Neutrophil (primary cell): ENCODE results near the gene OR5L2.
"Not testable (repeated sequence)": the region's sequence is repeated elsewhere in the genome, so short reads cannot be mapped to it uniquely, and the experiment has no call there.

Experiments used
- H3K27ac ChIP-seq: fragments of 200-600 bp; sonication (generic); 2 replicates; pipeline ENCODE4 v1.5.1; 2016; ENCODE audit warnings: mild to moderate bottlenecking, moderate library complexity
- H3K27me3 ChIP-seq: fragments of 200-600 bp; sonication (generic); 2 replicates; pipeline ENCODE4 v1.6.0; 2016; ENCODE audit warnings: mild to moderate bottlenecking
- H3K36me3 ChIP-seq: fragments of 200-600 bp; sonication (generic); 2 replicates; pipeline ENCODE4 v1.5.1; 2017
- H3K4me1 ChIP-seq, 2 experiments: fragments of 200-600 bp in 1 of 2; sonication (generic) in 1 of 2; 1 replicate in 1 of 2; 2 replicates in 1 of 2; pipeline versions ENCODE4 v1.5.1 to v1.6.1; 2013 to 2016; ENCODE audit warnings: low read depth in 1 of 2, low read length in 1 of 2, mild to moderate bottlenecking in 1 of 2, moderate library complexity in 1 of 2; ENCODE audit not compliant: control insufficient read depth in 1 of 2, insufficient read depth in 1 of 2
- H3K4me3 ChIP-seq, 2 experiments: fragments of 200-600 bp in 1 of 2; sonication (generic) in 1 of 2; 1 replicate in 1 of 2; 2 replicates in 1 of 2; pipeline ENCODE4 v1.5.1; 2013 to 2016; ENCODE audit warnings: low read depth in 1 of 2, low read length in 1 of 2, mild to moderate bottlenecking in 1 of 2, moderate library complexity in 1 of 2
- H3K9me3 ChIP-seq: fragments of 200-600 bp; sonication (generic); 2 replicates; pipeline ENCODE4 v1.5.1; 2016
- TF ChIP-seq, protein P1 (sequence below): fragments of 200-600 bp; sonication (generic); IDR thresholded peaks from 2 replicates; pipeline ENCODE4 v1.5.1; 2016; ENCODE audit warnings: antibody characterized with exemption

Gene OR5L2

DNA sequence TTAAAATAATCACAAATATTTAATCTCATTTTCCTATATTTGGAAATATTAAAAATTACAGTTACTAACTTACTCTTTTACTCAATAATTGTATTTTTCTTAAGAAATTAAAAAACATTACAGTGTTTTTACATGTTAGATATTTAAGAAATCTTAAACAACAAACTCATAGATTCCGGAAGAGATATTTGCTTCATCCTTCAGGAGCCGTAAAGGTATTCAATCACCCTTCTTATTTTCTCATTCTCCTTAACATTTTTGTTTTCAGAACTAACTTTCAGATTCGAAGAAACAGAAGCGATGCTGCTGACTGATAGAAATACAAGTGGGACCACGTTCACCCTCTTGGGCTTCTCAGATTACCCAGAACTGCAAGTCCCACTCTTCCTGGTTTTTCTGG, 7.7 kb upstream of the OR5L2 start, which contains the start of gene OR5D18:
OR5D18 (plus strand) TSS at position 301 of the 400 bp plus-strand sequence; CDS start at position 301, 0 bp downstream.
- H3K27me3 ChIP-seq, result no peaks in the 10 kb centered on the region
- H3K36me3 ChIP-seq, result no peaks in the 10 kb centered on the region
- H3K27ac ChIP-seq, result no peak within 1 kb of the TSS
- no peaks in the 10 kb centered on the region for H3K9me3 ChIP-seq
- TF ChIP-seq, protein P1, sequence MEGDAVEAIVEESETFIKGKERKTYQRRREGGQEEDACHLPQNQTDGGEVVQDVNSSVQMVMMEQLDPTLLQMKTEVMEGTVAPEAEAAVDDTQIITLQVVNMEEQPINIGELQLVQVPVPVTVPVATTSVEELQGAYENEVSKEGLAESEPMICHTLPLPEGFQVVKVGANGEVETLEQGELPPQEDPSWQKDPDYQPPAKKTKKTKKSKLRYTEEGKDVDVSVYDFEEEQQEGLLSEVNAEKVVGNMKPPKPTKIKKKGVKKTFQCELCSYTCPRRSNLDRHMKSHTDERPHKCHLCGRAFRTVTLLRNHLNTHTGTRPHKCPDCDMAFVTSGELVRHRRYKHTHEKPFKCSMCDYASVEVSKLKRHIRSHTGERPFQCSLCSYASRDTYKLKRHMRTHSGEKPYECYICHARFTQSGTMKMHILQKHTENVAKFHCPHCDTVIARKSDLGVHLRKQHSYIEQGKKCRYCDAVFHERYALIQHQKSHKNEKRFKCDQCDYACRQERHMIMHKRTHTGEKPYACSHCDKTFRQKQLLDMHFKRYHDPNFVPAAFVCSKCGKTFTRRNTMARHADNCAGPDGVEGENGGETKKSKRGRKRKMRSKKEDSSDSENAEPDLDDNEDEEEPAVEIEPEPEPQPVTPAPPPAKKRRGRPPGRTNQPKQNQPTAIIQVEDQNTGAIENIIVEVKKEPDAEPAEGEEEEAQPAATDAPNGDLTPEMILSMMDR, result no peak
- H3K4me1 ChIP-seq, result no peaks in the 10 kb centered on the region
- no peak within 1 kb of the TSS for H3K4me3 ChIP-seq

DNA sequence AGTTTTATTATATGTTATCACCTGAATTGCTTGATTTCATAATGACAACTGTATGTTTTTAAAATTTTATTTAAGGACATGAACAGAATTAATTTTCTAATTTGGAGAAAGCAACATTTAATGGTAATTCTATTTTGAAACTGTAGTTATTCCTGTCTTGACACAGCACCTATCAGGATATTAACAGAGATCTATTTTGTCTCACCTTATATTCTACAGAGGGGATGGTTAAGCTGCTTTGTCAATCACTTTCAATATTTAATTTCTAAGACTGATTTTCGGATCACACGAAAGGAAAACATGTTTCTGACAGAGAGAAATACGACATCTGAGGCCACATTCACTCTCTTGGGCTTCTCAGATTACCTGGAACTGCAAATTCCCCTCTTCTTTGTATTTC, 11.4 kb downstream of the OR5L2 start, which contains the start of gene OR5D16:
OR5D16 (plus strand) TSS at position 301 of the 400 bp plus-strand sequence; CDS start at position 301, 0 bp downstream.
- no peak within 1 kb of the TSS for H3K27ac ChIP-seq
- no peaks in the 10 kb centered on the region for H3K36me3 ChIP-seq
- H3K9me3 ChIP-seq, result no peaks in the 10 kb centered on the region
- TF ChIP-seq, protein P1, result no peak
- H3K4me3 ChIP-seq, result no peak within 1 kb of the TSS
- no peaks in the 10 kb centered on the region for H3K27me3 ChIP-seq
- H3K4me1 ChIP-seq, result no peaks in the 10 kb centered on the region

DNA sequence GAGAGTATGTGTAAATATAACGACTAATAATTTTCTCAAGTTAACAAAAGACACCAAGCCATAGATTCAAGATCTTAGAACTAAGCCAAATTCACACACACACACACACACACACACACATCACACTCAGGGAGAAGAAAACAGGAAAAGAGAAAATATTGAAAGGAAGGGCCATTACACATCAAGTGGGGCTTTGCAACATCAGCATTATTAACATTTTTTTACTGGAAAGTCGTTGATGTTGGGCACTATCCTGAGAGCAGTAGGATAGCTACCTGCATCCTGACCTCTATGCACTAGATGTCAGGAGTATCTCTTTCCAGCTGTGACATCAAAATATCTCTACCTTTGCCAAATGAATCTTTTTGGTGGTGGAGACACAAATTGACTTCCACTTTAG, 20.4 kb downstream of the OR5L2 start:
- Histone ChIP-seq H3K4me1 (no peaks in the 10 kb centered on the region), H3K27me3 (no peaks in the 10 kb centered on the region), H3K36me3 (no peaks in the 10 kb centered on the region), H3K9me3 (no peaks in the 10 kb centered on the region), H3K27ac (no peak overlapping the region), H3K4me3 (no peak overlapping the region)
- TF ChIP-seq, protein P1, result no peak

DNA sequence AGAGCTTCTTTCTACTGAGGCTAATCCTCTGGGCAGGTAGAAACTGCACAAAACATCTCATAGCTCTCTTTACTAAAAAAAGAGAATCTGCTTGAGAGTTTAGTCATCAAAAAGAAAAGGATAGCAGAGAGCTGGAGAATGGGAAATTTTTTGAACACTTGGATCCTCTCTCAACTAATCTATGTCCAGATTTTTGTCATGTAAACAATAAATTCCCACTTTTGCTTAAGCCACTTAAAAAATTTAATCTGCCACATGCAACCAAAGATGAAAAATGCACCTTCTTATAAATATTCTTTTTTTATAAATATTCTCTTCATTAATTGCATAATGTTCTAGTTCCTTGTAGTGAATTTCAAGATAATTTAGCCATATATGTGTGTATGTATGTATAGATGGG, 22.0 kb downstream of the OR5L2 start:
- Histone ChIP-seq H3K36me3 (no peaks in the 10 kb centered on the region), H3K27me3 (no peaks in the 10 kb centered on the region)
- TF ChIP-seq, protein P1, result no peak

DNA sequence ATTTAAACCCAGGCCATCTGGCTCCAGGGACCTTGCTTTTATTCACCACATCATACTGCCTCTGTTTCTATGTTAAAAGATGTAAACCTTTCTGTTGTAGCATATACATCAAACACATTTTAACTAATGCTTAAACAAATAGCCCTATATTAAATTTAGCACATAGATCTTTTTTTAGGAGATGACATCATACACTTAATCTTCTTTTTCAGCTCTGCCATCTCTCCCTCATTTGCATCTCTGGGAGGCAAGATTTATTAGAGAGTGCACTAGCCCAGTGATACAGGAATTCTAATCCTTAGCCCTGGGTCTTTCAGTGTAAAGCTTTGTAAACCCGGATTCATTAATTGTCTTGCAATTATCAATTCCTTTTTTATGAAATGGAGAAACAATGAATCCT, 25.1 kb downstream of the OR5L2 start:
- TF ChIP-seq, protein P1, result no peak
- Histone ChIP-seq H3K27me3 (no peaks in the 10 kb centered on the region), H3K27ac (no peak overlapping the region), H3K4me1 (no peaks in the 10 kb centered on the region), H3K4me3 (no peak overlapping the region), H3K36me3 (no peaks in the 10 kb centered on the region), H3K9me3 (no peaks in the 10 kb centered on the region)

More for the DNA sequence above, 22.0 kb downstream of the OR5L2 start:
- Histone ChIP-seq H3K27ac (no peak overlapping the region), H3K4me3 (no peak overlapping the region), H3K4me1 (no peaks in the 10 kb centered on the region), H3K9me3 (no peaks in the 10 kb centered on the region)

DNA sequence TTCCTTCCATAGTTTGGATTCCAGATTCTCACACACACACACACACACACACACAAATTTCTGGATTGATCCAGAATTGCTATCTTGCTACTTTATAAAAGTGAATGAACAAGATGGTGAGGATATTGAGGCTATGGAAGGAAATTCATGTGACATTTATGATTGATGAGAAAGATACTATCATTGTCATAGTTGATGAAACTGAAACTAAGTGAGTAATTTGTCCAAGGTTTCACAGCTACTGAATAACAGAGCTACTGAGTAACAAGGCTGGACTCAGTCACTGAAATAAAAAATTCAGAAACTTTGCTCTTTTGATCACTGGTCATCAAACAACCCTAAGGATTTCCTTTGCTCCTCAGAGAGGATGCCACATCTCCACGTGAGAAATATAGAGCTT, 27.7 kb downstream of the OR5L2 start:
- TF ChIP-seq, protein P1, result no peak
- Histone ChIP-seq H3K27ac (no peak overlapping the region), H3K9me3 (no peaks in the 10 kb centered on the region), H3K27me3 (no peaks in the 10 kb centered on the region), H3K36me3 (no peaks in the 10 kb centered on the region), H3K4me1 (no peaks in the 10 kb centered on the region), H3K4me3 (no peak overlapping the region)

DNA sequence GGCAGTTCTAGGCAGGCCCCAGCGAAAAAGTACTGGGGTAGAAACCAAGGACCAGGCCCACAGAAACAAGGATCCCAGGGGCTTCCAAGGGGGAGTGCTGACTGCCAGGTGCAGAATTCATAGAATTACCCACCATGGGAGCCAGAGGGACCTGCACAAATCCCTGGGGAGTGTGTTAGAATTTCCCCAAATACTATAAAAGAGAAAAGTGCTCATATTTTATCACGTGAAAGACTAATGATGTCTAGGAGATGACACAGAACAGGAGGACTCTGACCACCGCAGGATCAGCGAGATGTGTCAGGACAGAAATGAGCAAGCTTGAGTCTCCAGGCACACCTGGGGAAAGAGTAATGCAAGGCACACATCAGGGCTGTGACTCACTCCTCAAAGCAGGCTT, 40.3 kb downstream of the OR5L2 start:
- H3K4me1 ChIP-seq, result not testable (repeated sequence)

DNA sequence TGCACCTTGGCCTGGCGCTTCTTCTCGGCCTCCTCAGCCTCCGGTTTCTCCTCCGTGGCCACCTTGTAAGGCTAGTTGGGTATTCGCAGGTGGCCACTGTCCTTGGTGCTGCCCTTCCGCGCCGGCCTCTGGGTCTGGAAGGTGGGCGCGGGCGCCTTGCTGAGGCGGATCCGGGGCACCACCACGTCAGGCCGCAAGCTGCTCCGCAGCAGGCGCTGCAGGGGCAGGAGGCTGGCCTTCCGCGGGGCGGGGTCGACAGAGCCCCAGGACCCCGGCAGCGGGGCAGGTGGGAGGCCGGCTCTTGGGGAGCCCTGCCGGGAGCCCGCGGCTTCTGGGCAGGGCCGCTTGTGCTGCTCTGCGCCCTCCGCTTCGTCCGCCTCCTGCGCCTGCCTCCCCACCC, 45.7 kb downstream of the OR5L2 start:
- H3K27ac ChIP-seq, H3K36me3 ChIP-seq, H3K4me3 ChIP-seq, H3K27me3 ChIP-seq, H3K4me1 ChIP-seq, H3K9me3 ChIP-seq: not testable (repeated sequence)

More for the DNA sequence above, 40.3 kb downstream of the OR5L2 start:
- H3K27ac ChIP-seq, H3K27me3 ChIP-seq, H3K9me3 ChIP-seq, H3K4me3 ChIP-seq, H3K36me3 ChIP-seq: not testable (repeated sequence)
